T-helper 17 cell (primary cell): ENCODE data around the gene MSH3. TPM values are rescaled to one million over a fixed set of nuclear protein-coding genes. Genes with fewer than 3 reads are reported as not detected.
"Not testable (repeated sequence)": the region's sequence is repeated elsewhere in the genome, so short reads cannot be mapped to it uniquely, and the experiment has no call there.

Source experiments
- ATAC-seq: fragments of 150-1000 bp; cut with Tn5 transposase; 2 replicates; pipeline ENCODE4 v1.10.0; 2021; ENCODE audit warnings: mild to moderate bottlenecking, moderate library complexity
- DNase-seq, 3 donors: peaks; one replicate each; pipeline versions ENCODE4 v3.0.0 to v3.0.0-alpha.2; 2020 to 2021
- H3K9me3 ChIP-seq: one replicate; pipeline ENCODE4 v1.7.0; 2013; ENCODE audit warnings: low read length, mild to moderate bottlenecking; ENCODE audit not compliant: control insufficient read depth, poor library complexity, severe bottlenecking
- H3K27ac Mint-ChIP-seq: one replicate; pipeline ENCODE4 v1.8.0; 2022; ENCODE audit warnings: mild to moderate bottlenecking, moderate library complexity, mixed read lengths
- H3K27me3 Mint-ChIP-seq: one replicate; pipeline ENCODE4 v1.8.0; 2022; ENCODE audit warnings: mixed read lengths
- H3K36me3 Mint-ChIP-seq: one replicate; pipeline ENCODE4 v1.8.0; 2022; ENCODE audit warnings: low read depth, mixed read lengths
- H3K4me1 Mint-ChIP-seq: one replicate; pipeline ENCODE4 v1.8.0; 2022; ENCODE audit warnings: mild to moderate bottlenecking, mixed read lengths
- H3K4me3 Mint-ChIP-seq: one replicate; pipeline ENCODE4 v1.8.0; 2022; ENCODE audit warnings: mild to moderate bottlenecking, moderate library complexity, mixed read lengths
- total RNA-seq, 4 donors: library from RNA in 2 of 4; stranded (reverse) in 2 of 4; gene quantifications; one replicate each; pipeline ENCODE4 v1.2.3 and lab custom pipeline; 2022 to 2026

Gene MSH3
- total RNA-seq, 2 donors from 2014 or later, result 12.6 to 17.2 TPM

DNA sequence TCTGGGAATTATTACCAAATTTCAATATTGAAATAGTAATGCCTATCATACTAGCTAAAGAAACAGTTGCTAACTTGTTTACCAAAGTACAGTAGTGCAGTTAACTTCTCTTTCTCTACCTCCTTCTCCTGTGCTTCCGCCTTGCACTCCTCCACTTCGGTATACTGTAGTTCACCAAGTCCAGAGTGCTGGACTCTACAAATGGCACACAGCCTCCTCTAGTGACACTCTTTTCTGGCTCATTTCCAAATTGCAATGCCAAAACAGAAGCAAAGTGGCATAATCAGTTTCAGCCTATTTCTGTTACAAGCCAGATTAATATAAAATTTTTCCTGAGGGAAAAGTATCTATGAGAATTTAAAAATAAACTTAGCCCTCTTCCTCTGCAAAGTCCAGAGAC lies 219.7 kb downstream of the MSH3 start:
- Mint-ChIP-seq H3K27me3 (no peaks in the 10 kb centered on the region), H3K27ac (no peak overlapping the region), H3K4me1 (no peaks in the 10 kb centered on the region), H3K4me3 (no peak overlapping the region), H3K36me3 (peaks cover 9% of the 10 kb centered on the region)
- DNase-seq (no peak), ATAC-seq (no peak)
- H3K9me3 ChIP-seq, result no peaks in the 10 kb centered on the region

- H3K4me1 Mint-ChIP-seq, result no peaks in the 10 kb centered on the region
- no peak overlapping the region for H3K4me3 Mint-ChIP-seq
- no peak overlapping the region for H3K27ac Mint-ChIP-seq
- no peaks in the 10 kb centered on the region for H3K9me3 ChIP-seq
- DNase-seq (no peak), ATAC-seq (no peak)
- H3K36me3 Mint-ChIP-seq, result peaks cover 4% of the 10 kb centered on the region
- no peaks in the 10 kb centered on the region for H3K27me3 Mint-ChIP-seq
Measured at GRCh38 chr5:80877592-80877991, 223.1 kb downstream of the MSH3 start.

DNA sequence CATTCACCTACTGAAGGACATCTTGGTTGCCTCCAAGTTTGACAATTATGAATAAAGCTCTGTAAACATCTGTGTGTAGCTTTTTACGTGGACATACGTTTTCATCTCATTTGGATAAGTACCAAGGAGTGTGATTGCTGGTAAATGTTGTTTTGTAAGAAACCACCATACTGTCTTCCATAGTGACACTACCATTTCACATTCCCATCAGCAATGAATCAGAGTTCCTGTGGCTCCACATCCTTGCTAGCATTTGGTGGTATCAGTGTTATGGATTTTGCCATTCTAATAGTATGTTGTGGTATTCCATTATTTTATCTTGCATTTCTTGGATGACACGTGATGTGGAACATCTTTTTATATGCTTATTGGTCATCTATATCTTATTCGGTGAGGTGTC lies 227.3 kb downstream of the MSH3 start:
- no peaks in the 10 kb centered on the region for H3K9me3 ChIP-seq
- H3K36me3 Mint-ChIP-seq, result peaks cover 2% of the 10 kb centered on the region

GRCh38 chr5:80883390-80883789 lies 228.9 kb downstream of the MSH3 start:
- not testable (repeated sequence) for H3K4me1 Mint-ChIP-seq, H3K36me3 Mint-ChIP-seq, H3K4me3 Mint-ChIP-seq, DNase-seq, ATAC-seq, H3K27ac Mint-ChIP-seq, H3K27me3 Mint-ChIP-seq, H3K9me3 ChIP-seq

More for the DNA sequence above, 227.3 kb downstream of the MSH3 start:
- no peaks in the 10 kb centered on the region for H3K27me3 Mint-ChIP-seq
- ATAC-seq (no peak), DNase-seq (no peak)
- peaks cover under 1% of the 10 kb centered on the region for H3K4me1 Mint-ChIP-seq
- H3K4me3 Mint-ChIP-seq, result no peak overlapping the region
- no peak overlapping the region for H3K27ac Mint-ChIP-seq

DNA sequence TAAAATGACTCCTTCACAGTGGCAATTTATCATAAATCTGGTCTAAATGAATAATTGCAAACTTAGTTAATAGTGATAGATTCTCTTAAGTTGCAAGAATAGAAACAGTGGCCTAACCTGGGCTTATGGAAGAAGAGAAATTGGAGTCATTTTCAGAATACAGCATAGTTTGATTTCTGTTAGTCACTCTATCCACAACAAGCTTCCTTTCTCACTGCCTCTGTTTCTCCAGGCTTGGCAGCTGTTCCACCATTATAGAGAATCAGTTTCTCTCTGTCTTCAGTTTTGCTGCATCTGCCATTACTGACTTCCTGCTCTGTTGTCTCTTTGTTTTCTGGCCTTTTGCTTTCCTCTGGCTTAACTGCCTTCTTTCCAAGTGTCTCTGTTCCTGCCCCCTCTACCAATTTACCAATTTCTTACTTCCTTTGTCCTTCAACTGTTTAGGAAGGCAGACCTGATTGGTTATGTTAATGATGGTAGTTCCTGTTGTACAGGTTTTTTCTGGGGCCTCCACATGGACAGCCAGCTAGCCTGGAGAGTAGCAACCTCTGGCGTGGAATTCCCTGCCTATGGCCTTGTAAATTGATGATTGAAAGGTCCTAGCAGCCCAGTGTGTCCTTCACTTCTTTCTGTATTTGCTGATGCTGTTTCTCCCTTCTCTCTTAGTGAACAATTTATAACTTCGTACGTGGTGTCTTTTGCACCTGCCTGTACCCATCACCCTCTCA lies 229.8 kb downstream of the MSH3 start:
- H3K9me3 ChIP-seq, result no peaks in the 10 kb centered on the region
- no peak for ATAC-seq
- peak overlapping the region; percentile 2 for H3K27ac Mint-ChIP-seq
- no peaks in the 10 kb centered on the region for H3K36me3 Mint-ChIP-seq
- no peak for DNase-seq
- no peaks in the 10 kb centered on the region for H3K27me3 Mint-ChIP-seq
- H3K4me1 Mint-ChIP-seq, result peaks cover 2% of the 10 kb centered on the region
- no peak overlapping the region for H3K4me3 Mint-ChIP-seq

DNA sequence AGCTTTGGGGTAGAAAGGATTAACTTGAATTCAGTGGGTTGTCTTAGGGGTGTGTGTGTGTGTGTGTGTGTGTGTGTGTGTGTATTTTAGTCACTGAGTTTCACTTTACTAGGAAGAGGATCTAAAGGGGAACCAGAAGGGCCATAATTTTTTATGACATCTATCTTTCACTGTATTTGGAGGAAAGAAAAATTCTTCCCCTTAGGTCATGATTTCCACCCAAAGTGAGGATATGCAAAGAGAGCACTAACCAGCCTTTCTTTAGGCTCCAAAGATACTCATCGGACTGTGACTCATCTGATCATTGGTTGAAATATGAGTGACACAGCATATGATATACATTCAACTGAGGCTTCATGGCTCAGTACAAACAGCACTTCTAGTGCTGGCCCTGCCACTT lies 230.5 kb downstream of the MSH3 start:
- DNase-seq (no peak), ATAC-seq (no peak)
- Mint-ChIP-seq H3K4me1 (peaks cover 2% of the 10 kb centered on the region), H3K4me3 (no peak overlapping the region), H3K27ac (no peak overlapping the region), H3K36me3 (no peaks in the 10 kb centered on the region), H3K27me3 (no peaks in the 10 kb centered on the region)
- H3K9me3 ChIP-seq, result no peaks in the 10 kb centered on the region

GRCh38 chr5:80885396-80886000 lies 231.0 kb downstream of the MSH3 start:
- no peaks in the 10 kb centered on the region for H3K36me3 Mint-ChIP-seq
- ATAC-seq, result no peak
- H3K4me3 Mint-ChIP-seq, result no peak overlapping the region
- no peaks in the 10 kb centered on the region for H3K27me3 Mint-ChIP-seq
- peaks cover 2% of the 10 kb centered on the region for H3K4me1 Mint-ChIP-seq
- no peak overlapping the region for H3K27ac Mint-ChIP-seq
- no peak for DNase-seq
- no peaks in the 10 kb centered on the region for H3K9me3 ChIP-seq

DNA sequence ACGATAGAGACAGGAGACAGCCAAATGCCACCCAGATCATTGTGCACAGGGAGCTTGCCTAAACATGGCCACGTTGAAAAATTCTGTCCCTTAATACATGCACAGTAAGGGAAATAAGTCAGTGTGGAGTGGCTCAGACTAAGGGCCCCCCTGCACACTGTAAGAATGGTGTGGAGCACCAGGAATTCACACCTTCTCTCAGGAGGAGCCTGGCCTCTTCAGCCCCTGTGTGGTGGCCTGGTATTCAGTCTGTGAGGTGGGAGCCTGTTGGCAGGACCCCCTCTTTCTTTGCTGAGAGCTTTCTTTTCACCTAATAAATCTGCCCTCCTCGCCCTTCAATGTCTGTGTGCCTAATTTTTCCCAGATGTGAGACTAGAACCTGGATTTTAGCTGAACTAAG lies 239.6 kb downstream of the MSH3 start:
- Mint-ChIP-seq H3K27me3 (no peaks in the 10 kb centered on the region), H3K4me3 (no peak overlapping the region), H3K4me1 (no peaks in the 10 kb centered on the region), H3K36me3 (peaks cover 1% of the 10 kb centered on the region), H3K27ac (no peak overlapping the region)
- DNase-seq (no peak), ATAC-seq (no peak)
- H3K9me3 ChIP-seq, result no peaks in the 10 kb centered on the region

- ATAC-seq, result no peak
Measured at GRCh38 chr5:80895523-80895922, 241.1 kb downstream of the MSH3 start.

GRCh38 chr5:80902624-80903023 lies 248.2 kb downstream of the MSH3 start:
- H3K27me3 Mint-ChIP-seq, H3K27ac Mint-ChIP-seq, H3K36me3 Mint-ChIP-seq, H3K4me1 Mint-ChIP-seq, ATAC-seq, H3K4me3 Mint-ChIP-seq, H3K9me3 ChIP-seq, DNase-seq: not testable (repeated sequence)

More at GRCh38 chr5:80895523-80895922, 241.1 kb downstream of the MSH3 start:
- no peaks in the 10 kb centered on the region for H3K9me3 ChIP-seq
- Mint-ChIP-seq H3K4me1 (no peaks in the 10 kb centered on the region), H3K27ac (no peak overlapping the region), H3K36me3 (peaks cover 3% of the 10 kb centered on the region), H3K4me3 (no peak overlapping the region), H3K27me3 (no peaks in the 10 kb centered on the region)
- DNase-seq, result no peak

DNA sequence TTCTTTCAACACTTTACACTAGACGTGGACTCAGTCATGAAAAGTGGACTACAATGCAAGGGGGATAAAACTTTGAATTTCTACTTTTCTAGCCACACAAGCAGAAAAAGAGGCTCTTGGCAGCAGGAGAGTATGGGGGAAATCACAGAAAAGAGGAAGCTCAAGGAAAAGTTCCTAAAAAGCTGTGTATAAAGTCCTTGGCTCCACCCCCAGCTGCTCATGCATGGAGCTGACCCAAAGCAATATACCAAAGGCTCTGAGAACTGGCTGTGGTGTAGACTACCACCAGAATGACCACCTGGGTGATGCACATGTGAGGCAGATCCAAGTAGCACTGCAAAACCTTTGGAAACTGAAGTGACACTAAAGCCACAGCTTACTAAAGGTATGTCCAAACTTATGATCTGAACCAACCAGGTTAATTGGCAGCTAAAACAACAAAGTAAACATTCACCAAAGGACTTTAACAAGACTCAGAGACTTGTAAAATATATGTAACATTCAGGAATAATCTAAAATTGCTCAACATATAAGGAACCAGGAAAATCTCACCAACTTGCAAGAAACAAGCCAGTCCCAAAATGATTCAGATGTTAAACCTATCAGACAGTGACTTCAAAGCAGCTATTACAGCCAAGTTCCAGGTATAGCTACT lies 250.2 kb downstream of the MSH3 start:
- Mint-ChIP-seq H3K27me3 (no peaks in the 10 kb centered on the region), H3K27ac (no peak overlapping the region), H3K4me1 (no peaks in the 10 kb centered on the region), H3K4me3 (no peak overlapping the region), H3K36me3 (no peaks in the 10 kb centered on the region)
- H3K9me3 ChIP-seq, result no peaks in the 10 kb centered on the region
- no peak for ATAC-seq
- DNase-seq, result no peak

GRCh38 chr5:80905405-80905804 lies 251.0 kb downstream of the MSH3 start:
- Mint-ChIP-seq H3K27ac (no peak overlapping the region), H3K36me3 (no peaks in the 10 kb centered on the region), H3K4me1 (no peaks in the 10 kb centered on the region), H3K4me3 (no peak overlapping the region), H3K27me3 (no peaks in the 10 kb centered on the region)
- H3K9me3 ChIP-seq, result no peaks in the 10 kb centered on the region
- no peak for DNase-seq
- no peak for ATAC-seq

GRCh38 chr5:80912479-80912878 lies 258.0 kb downstream of the MSH3 start:
- no peak overlapping the region for H3K27ac Mint-ChIP-seq
- no peak overlapping the region for H3K4me3 Mint-ChIP-seq
- no peaks in the 10 kb centered on the region for H3K36me3 Mint-ChIP-seq
- no peak for ATAC-seq
- peaks cover 2% of the 10 kb centered on the region for H3K4me1 Mint-ChIP-seq
- no peak for DNase-seq
- no peaks in the 10 kb centered on the region for H3K27me3 Mint-ChIP-seq
- no peaks in the 10 kb centered on the region for H3K9me3 ChIP-seq
